BLaER1 treated with 17β-estradiol and CSF1 and Interleukin-3, amounts not matched to agents 10 nM and 100 nM (cell line): ENCODE measurements around the gene CHAF1A.

ENCODE experiments used
- H3K27ac ChIP-seq, 11 experiments: shearing (Covaris generic); formaldehyde crosslinking; 2 replicates each; pipeline ENCODE4 v1.8.1; 2022
- H3K27me3 ChIP-seq, 11 experiments: shearing (Covaris generic); formaldehyde crosslinking; 2 replicates each; pipeline ENCODE4 v1.8.1; 2022
- H3K36me3 ChIP-seq, 11 experiments: shearing (Covaris generic); formaldehyde crosslinking; 2 replicates each; pipeline ENCODE4 v1.8.1; 2022
- H3K4me1 ChIP-seq, 10 experiments: shearing (Covaris generic); formaldehyde crosslinking; 2 replicates each; pipeline ENCODE4 v1.8.1; 2022
- H3K4me2 ChIP-seq, 11 experiments: shearing (Covaris generic); formaldehyde crosslinking; 2 replicates each; pipeline ENCODE4 v1.8.1; 2022
- H3K4me3 ChIP-seq, 10 experiments: shearing (Covaris generic); formaldehyde crosslinking; 2 replicates each; pipeline ENCODE4 v1.8.1; 2022
- H3K9ac ChIP-seq, 11 experiments: shearing (Covaris generic); formaldehyde crosslinking; 2 replicates each; pipeline ENCODE4 v1.8.1; 2022
- H3K9me3 ChIP-seq, 11 experiments: shearing (Covaris generic); formaldehyde crosslinking; replicated peaks in 1 of 11; 2 replicates each; pipeline ENCODE4 v1.8.1; 2022
- H4K20me1 ChIP-seq, 11 experiments: shearing (Covaris generic); formaldehyde crosslinking; 2 replicates each; pipeline ENCODE4 v1.8.1; 2022
- Cebpa-rat ChIP-seq, 11 experiments: shearing (Covaris generic); IDR thresholded peaks; 2 replicates each; pipeline ENCODE4 v1.8.1; 2022

Gene CHAF1A

GRCh38 chr19:4446704-4447200 is 44.3 kb downstream of the CHAF1A start:
- no peak for TF ChIP-seq Cebpa-rat (IDR thresholded peaks at IDR 0.05)
- no peaks in the 10 kb centered on the region for H3K9me3 ChIP-seq
- H3K27ac ChIP-seq: no peak overlapping the region
- H3K4me2 ChIP-seq: no peak overlapping the region
- peaks cover 81 to 100% (median 98%) of the 10 kb centered on the region in 11 experiments for H3K36me3 ChIP-seq
- no peak overlapping the region for H3K4me3 ChIP-seq
- no peak overlapping the region for H3K9ac ChIP-seq
- H3K4me1 ChIP-seq: peaks cover 0 to 13% (median 0%) of the 10 kb centered on the region in 10 experiments; a peak in 7 of 20 replicates
- peaks cover 40 to 100% (median 86%) of the 10 kb centered on the region in 11 experiments; a peak in 19 of 22 replicates for H4K20me1 ChIP-seq
- no peaks in the 10 kb centered on the region for H3K27me3 ChIP-seq

- Histone ChIP-seq H3K4me3 (no peak overlapping the region), H3K4me1 (peaks cover 5 to 17% (median 7%) of the 10 kb centered on the region in 10 experiments; a peak in 19 of 20 replicates), H3K9me3 (no peaks in the 10 kb centered on the region), H3K27me3 (no peaks in the 10 kb centered on the region), H4K20me1 (peaks cover 39 to 100% (median 86%) of the 10 kb centered on the region in 11 experiments; a peak in 21 of 22 replicates), H3K9ac (no peak overlapping the region), H3K4me2 (no peak overlapping the region), H3K36me3 (peaks cover 88 to 100% (median 98%) of the 10 kb centered on the region in 11 experiments), H3K27ac (no peak overlapping the region)
- no peak for TF ChIP-seq Cebpa-rat (IDR thresholded peaks at IDR 0.05)
Observed at GRCh38 chr19:4447327-4448146, 45.1 kb downstream of the CHAF1A start.

- no peaks in the 10 kb centered on the region for H3K27me3 ChIP-seq
- TF ChIP-seq Cebpa-rat (IDR thresholded peaks at IDR 0.05): no peak
- H3K9me3 ChIP-seq: no peaks in the 10 kb centered on the region
- H3K9ac ChIP-seq: no peak overlapping the region
- peaks cover 13 to 25% (median 14%) of the 10 kb centered on the region in 10 experiments for H3K4me1 ChIP-seq
- H3K36me3 ChIP-seq: peaks cover 91 to 100% (median 97%) of the 10 kb centered on the region in 11 experiments
- H3K4me2 ChIP-seq: no peak overlapping the region
- no peak overlapping the region for H3K4me3 ChIP-seq
- H4K20me1 ChIP-seq: peaks cover 42 to 100% (median 86%) of the 10 kb centered on the region in 11 experiments; a peak in 21 of 22 replicates
- no peak overlapping the region for H3K27ac ChIP-seq
Observed at GRCh38 chr19:4448147-4448985, 45.9 kb downstream of the CHAF1A start.

- H4K20me1 ChIP-seq: peaks cover 46 to 100% (median 86%) of the 10 kb centered on the region in 11 experiments; a peak in 21 of 22 replicates
- TF ChIP-seq Cebpa-rat (IDR thresholded peaks at IDR 0.05): no peak
Observed at GRCh38 chr19:4449022-4449638, 46.7 kb downstream of the CHAF1A start.

GRCh38 chr19:4449639-4450028 is 47.2 kb downstream of the CHAF1A start:
- no peak overlapping the region for H3K4me2 ChIP-seq
- no peak overlapping the region for H3K27ac ChIP-seq
- H3K4me3 ChIP-seq: no peak overlapping the region
- peaks cover 26 to 35% (median 26%) of the 10 kb centered on the region in 10 experiments for H3K4me1 ChIP-seq
- no peak for TF ChIP-seq Cebpa-rat (IDR thresholded peaks at IDR 0.05)
- H3K27me3 ChIP-seq: no peaks in the 10 kb centered on the region
- no peak overlapping the region for H3K9ac ChIP-seq
- H3K9me3 ChIP-seq: no peaks in the 10 kb centered on the region
- H3K36me3 ChIP-seq: peaks cover 78 to 100% (median 86%) of the 10 kb centered on the region in 11 experiments
- H4K20me1 ChIP-seq: peaks cover 47 to 100% (median 86%) of the 10 kb centered on the region in 11 experiments

More at GRCh38 chr19:4449022-4449638, 46.7 kb downstream of the CHAF1A start:
- Histone ChIP-seq H3K4me3 (no peak overlapping the region), H3K27ac (no peak overlapping the region), H3K4me2 (no peak overlapping the region), H3K36me3 (peaks cover 83 to 100% (median 92%) of the 10 kb centered on the region in 11 experiments), H3K27me3 (no peaks in the 10 kb centered on the region), H3K9ac (no peak overlapping the region), H3K4me1 (peaks cover 21 to 32% (median 21%) of the 10 kb centered on the region in 10 experiments), H3K9me3 (no peaks in the 10 kb centered on the region)

- Histone ChIP-seq H3K27ac (peak overlapping the region; percentile 9 to 64 (median 45); a peak in 16 of 22 replicates), H3K27me3 (no peaks in the 10 kb centered on the region), H3K4me1 (peaks cover 43 to 54% (median 50%) of the 10 kb centered on the region in 10 experiments), H3K4me3 (no peak overlapping the region), H3K36me3 (peaks cover 51 to 77% (median 59%) of the 10 kb centered on the region in 11 experiments), H4K20me1 (peaks cover 60 to 96% (median 82%) of the 10 kb centered on the region in 11 experiments), H3K9me3 (no peaks in the 10 kb centered on the region), H3K9ac (peak overlapping the region; percentile 26 to 82 (median 59); a peak in 19 of 22 replicates), H3K4me2 (peak overlapping the region; percentile 90 to 100 (median 99))
- TF ChIP-seq Cebpa-rat (IDR thresholded peaks at IDR 0.05): no peak
Observed at GRCh38 chr19:4452230-4452990, 50.0 kb downstream of the CHAF1A start.

- peaks cover 60 to 85% (median 72%) of the 10 kb centered on the region in 11 experiments for H4K20me1 ChIP-seq
- H3K9ac ChIP-seq: peak overlapping the region; percentile 26 to 82 (median 59); a peak in 20 of 22 replicates
- no peak for TF ChIP-seq Cebpa-rat (IDR thresholded peaks at IDR 0.05)
- H3K27ac ChIP-seq: peak overlapping the region in 10 of 11 experiments; percentile 9 to 64 (median 47); a peak in 16 of 22 replicates
- H3K4me3 ChIP-seq: no peak overlapping the region
- H3K36me3 ChIP-seq: peaks cover 40 to 66% (median 48%) of the 10 kb centered on the region in 11 experiments
- H3K4me2 ChIP-seq: peak overlapping the region; percentile 90 to 100 (median 99)
- H3K9me3 ChIP-seq: no peaks in the 10 kb centered on the region
- H3K4me1 ChIP-seq: peaks cover 48 to 60% (median 55%) of the 10 kb centered on the region in 10 experiments
- no peaks in the 10 kb centered on the region for H3K27me3 ChIP-seq
Observed at GRCh38 chr19:4453232-4454179, 51.1 kb downstream of the CHAF1A start.
